Hepatocyte (in vitro differentiated cells): ENCODE data around the gene NCBP2.

Experiments used
- CTCF ChIP-seq: fragments of 200-600 bp; sonication (generic); IDR thresholded peaks from 2 replicates; pipeline ENCODE4 v1.5.1; 2016; ENCODE audit warnings: antibody characterized with exemption, mild to moderate bottlenecking; ENCODE audit not compliant: poor library complexity
- EZH2 ChIP-seq: fragments of 200-600 bp; sonication (generic); IDR thresholded peaks from 2 replicates; pipeline ENCODE4 v1.6.1; 2016; ENCODE audit warnings: antibody characterized with exemption, mild to moderate bottlenecking, borderline replicate concordance
- EZH2phosphoT487 ChIP-seq: fragments of 200-600 bp; sonication (generic); IDR thresholded peaks from one replicate; pipeline ENCODE4 v1.6.1; 2018; ENCODE audit warnings: antibody characterized with exemption, mild to moderate bottlenecking, low read depth, moderate library complexity; ENCODE audit not compliant: unreplicated experiment, severe bottlenecking

GRCh38 chr3:196948442-196949284 lies 6.3 kb upstream of the NCBP2 start:
- no peak for TF ChIP-seq CTCF
- no peak for TF ChIP-seq EZH2phosphoT487
- TF ChIP-seq EZH2, result no peak
